ENCODE measurements around the gene SCUBE1.

DNA sequence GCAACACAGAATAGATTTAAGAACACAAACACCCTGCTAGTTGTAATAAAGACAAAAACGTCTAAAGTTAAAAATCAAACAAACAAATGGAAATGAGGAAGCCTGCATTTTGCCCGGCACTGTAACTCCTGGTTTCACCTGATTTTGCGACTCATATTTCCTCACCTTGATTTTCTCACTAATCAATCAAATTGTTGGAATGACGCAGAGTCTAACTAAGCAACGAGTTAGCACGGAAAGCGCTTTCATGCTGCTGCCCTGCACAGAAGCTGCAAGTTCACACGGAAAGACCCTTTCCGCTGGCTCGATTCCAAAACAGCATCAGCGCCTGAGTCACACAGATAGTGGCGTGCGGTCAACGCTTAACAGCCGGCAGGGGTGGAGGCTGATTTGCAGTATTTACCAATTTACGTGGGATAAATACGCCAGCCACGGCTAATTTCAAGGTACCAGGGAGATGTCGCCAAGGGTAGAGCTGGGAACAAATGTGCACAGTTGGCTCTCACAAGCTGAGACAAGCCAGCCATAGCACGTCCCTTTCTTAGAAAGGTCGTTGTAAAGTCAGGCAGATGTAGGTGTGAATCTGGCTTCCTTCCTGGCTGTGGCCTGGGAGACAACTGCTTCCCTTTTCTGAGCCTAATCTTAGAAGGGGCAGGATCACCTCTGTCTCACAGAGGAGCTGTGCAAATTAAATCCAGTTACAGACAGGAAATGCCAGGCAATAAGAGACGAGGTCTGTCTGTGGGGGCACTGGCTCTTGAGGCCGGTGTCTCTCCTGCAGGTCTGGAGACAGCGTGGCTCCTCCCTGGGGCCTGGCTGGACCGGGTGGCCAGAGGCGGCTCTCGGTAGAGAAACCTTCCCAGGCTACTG, 79.3 kb downstream of the SCUBE1 start:
- TF ChIP-seq EZH2 (IDR thresholded peaks at IDR 0.05; ENCODE audit: insufficient read depth, poor library complexity, severe bottlenecking): no peak
- no peak for TF ChIP-seq EZH2phosphoT487 (IDR thresholded peaks at IDR 0.05; ENCODE audit: insufficient read depth, low read depth)

Data from GM23248 (cell line).